SIG-M5 treated with dmso at 0.1 percent for 504 hours (cell line): ENCODE measurements around the gene KRT83.
"Not testable (repeated sequence)": the region's sequence is repeated elsewhere in the genome, so short reads cannot be mapped to it uniquely, and the experiment has no call there.

ENCODE experiments used
- DNase-seq: peaks from one replicate; lab custom pipeline; 2025; ENCODE audit not compliant: unreplicated experiment; lab: John Stamatoyannopoulos, UW

Gene KRT83

GRCh38 chr12:52333321-52333720 lies 12.1 kb upstream of the KRT83 start:
- no peak for DNase-seq

GRCh38 chr12:52332381-52332780 lies 11.2 kb upstream of the KRT83 start:
- DNase-seq = no peak

GRCh38 chr12:52331833-52332232 lies 10.6 kb upstream of the KRT83 start:
- DNase-seq = no peak

- DNase-seq = no peak
Measured at GRCh38 chr12:52331039-52331438, 9.8 kb upstream of the KRT83 start.

GRCh38 chr12:52327830-52328500 lies 6.8 kb upstream of the KRT83 start:
- no peak for DNase-seq

GRCh38 chr12:52327052-52327829 lies 6.0 kb upstream of the KRT83 start:
- peak; percentile 93 for DNase-seq

GRCh38 chr12:52324153-52324444 lies 2.9 kb upstream of the KRT83 start:
- DNase-seq = no peak

GRCh38 chr12:52323416-52324152 lies 2.4 kb upstream of the KRT83 start:
- no peak for DNase-seq

GRCh38 chr12:52323001-52323400 lies 1.8 kb upstream of the KRT83 start:
- no peak for DNase-seq

GRCh38 chr12:52322069-52322468 lies 871 bp upstream of the KRT83 start:
- no peak for DNase-seq

GRCh38 chr12:52321418-52321817 lies 220 bp upstream of the KRT83 start:
- no peak for DNase-seq

GRCh38 chr12:52319097-52319496 lies 2.1 kb downstream of the KRT83 start:
- peak; percentile 21 for DNase-seq

- DNase-seq = no peak
Measured at GRCh38 chr12:52318241-52318990, 2.8 kb downstream of the KRT83 start.

GRCh38 chr12:52317468-52318052 lies 3.6 kb downstream of the KRT83 start:
- DNase-seq = no peak

- no peak for DNase-seq
Measured at GRCh38 chr12:52316701-52317100, 4.5 kb downstream of the KRT83 start.

- DNase-seq = no peak
Measured at GRCh38 chr12:52316290-52316689, 4.9 kb downstream of the KRT83 start.

GRCh38 chr12:52315721-52316120 lies 5.5 kb downstream of the KRT83 start:
- not testable (repeated sequence) for DNase-seq

- DNase-seq = no peak
Measured at GRCh38 chr12:52314511-52314910, 6.7 kb downstream of the KRT83 start.

- DNase-seq = no peak
Measured at GRCh38 chr12:52313926-52314325, 7.3 kb downstream of the KRT83 start.

GRCh38 chr12:52313461-52313860 lies 7.7 kb downstream of the KRT83 start:
- no peak for DNase-seq

GRCh38 chr12:52312086-52312485 lies 9.1 kb downstream of the KRT83 start:
- DNase-seq = no peak
